Upper lobe of left lung (tissue), 6 donors: ENCODE data around the gene USP31. TPM values are rescaled to one million over a fixed set of nuclear protein-coding genes. Genes with fewer than 3 reads are reported as not detected.
A peak's percentile ranks its signal among the peaks of the same experiment; 100 is the strongest.

ENCODE experiments used
- ATAC-seq, 2 donors: fragments of 200-7000 bp; cut with Tn5 transposase; one replicate each; pipeline ENCODE4 v1.9.1; 2022; ENCODE audit warnings: mild to moderate bottlenecking in 2 of 2, moderate library complexity in 2 of 2; ENCODE audit not compliant: low FRiP score in 2 of 2
- DNase-seq, 2 donors: peaks; one replicate each; pipeline ENCODE4 v3.0.0-alpha.2; 2019 to 2020
- H3K27ac ChIP-seq, 4 donors: fragments of 200-600 bp; sonication (generic); one replicate each; pipeline ENCODE4 v1.5.1; 2016 to 2019
- H3K27me3 ChIP-seq, 4 donors: fragments of 200-600 bp; sonication (generic); one replicate each; pipeline ENCODE4 v1.5.1; 2017 to 2019
- H3K36me3 ChIP-seq, 4 donors: fragments of 200-600 bp; sonication (generic); one replicate each; pipeline ENCODE4 v1.5.1; 2016 to 2019
- H3K4me1 ChIP-seq, 4 donors: fragments of 200-600 bp; sonication (generic); one replicate each; pipeline ENCODE4 v1.5.1; 2018 to 2019
- H3K4me3 ChIP-seq, 4 donors: fragments of 200-600 bp; sonication (generic); one replicate each; pipeline ENCODE4 v1.5.1; 2017 to 2019; ENCODE audit warnings: mild to moderate bottlenecking in 2 of 4, moderate library complexity in 1 of 4
- H3K9me3 ChIP-seq, 4 donors: fragments of 200-600 bp; sonication (generic); one replicate each; pipeline ENCODE4 v1.5.1; 2018 to 2019
- CTCF ChIP-seq, 6 experiments: fragments of 450-650 bp in 4 of 6; fragments of 200-600 bp in 2 of 6; sonication (generic) in 2 of 6; IDR thresholded peaks; one replicate each; pipeline ENCODE4 v1.5.1; 2016 to 2019; ENCODE audit warnings: antibody characterized with exemption in 6 of 6
- EP300 ChIP-seq, 4 donors: sonication (generic); formaldehyde crosslinking; IDR thresholded peaks; one replicate each; pipeline ENCODE4 v1.5.1; 2017; ENCODE audit warnings: antibody characterized with exemption in 4 of 4, control low read depth in 2 of 4
- POLR2A ChIP-seq, 4 donors: fragments of 450-650 bp; IDR thresholded peaks; one replicate each; pipeline ENCODE4 v1.5.1; 2016 to 2017; ENCODE audit warnings: antibody characterized with exemption in 4 of 4, mild to moderate bottlenecking in 2 of 4
- POLR2AphosphoS5 ChIP-seq, 2 donors: sonication (generic); formaldehyde crosslinking; IDR thresholded peaks; one replicate each; pipeline ENCODE4 v1.5.1; 2017; ENCODE audit warnings: antibody characterized with exemption in 2 of 2
- WGBS, 2 donors: methylation state at CpG; one replicate each; pipeline ENCODE4 v1.1.5; 2017 to 2018; 5-methylcytosine and 5-hydroxymethylcytosine counted together
- total RNA-seq, 6 donors: library from RNA; depleted of rRNA in 4 of 6; stranded (reverse); fragments of >200 nt in 4 of 6; gene quantifications; one replicate each; pipeline versions ENCODE4 v1.1.0 to v1.2.1, GENCODE V29; 2016 to 2021
- donor health status: DM: no; HTN: no; CAD: no; lungs with moderate emphysema.
- donor health status: DM: no; HTN: yes; CAD: no; lungs with severe emphysema.

The USP31 gene
- total RNA-seq, 6 donors from 2014 or later, result 8.8 to 20.2 (median 15.0) TPM

GRCh38 chr16:23181506-23181905 lies 32.3 kb upstream of the USP31 start:
- no peak for ATAC-seq
- H3K27me3 ChIP-seq, result peaks cover 0 to 11% (median 9%) of the 10 kb centered on the region in 4 donors
- H3K9me3 ChIP-seq, result no peaks in the 10 kb centered on the region
- DNase-seq, result no peak
- H3K27ac ChIP-seq, result no peak overlapping the region
- peaks cover 13 to 17% (median 14%) of the 10 kb centered on the region in 4 donors for H3K4me1 ChIP-seq
- TF ChIP-seq EP300 (IDR thresholded peaks at IDR 0.05) (no peak), POLR2AphosphoS5 (IDR thresholded peaks at IDR 0.05) (no peak), POLR2A (IDR thresholded peaks at IDR 0.05) (no peak), CTCF (IDR thresholded peaks at IDR 0.05) (no peak)
- WGBS, 2 donors, result 84 to 89% methylated on average over 4 of the region's 4 CpGs
- H3K4me3 ChIP-seq, result no peak overlapping the region
- H3K36me3 ChIP-seq, result no peaks in the 10 kb centered on the region

- TF ChIP-seq POLR2A (IDR thresholded peaks at IDR 0.05) (no peak), EP300 (IDR thresholded peaks at IDR 0.05) (no peak), CTCF (IDR thresholded peaks at IDR 0.05) (no peak), POLR2AphosphoS5 (IDR thresholded peaks at IDR 0.05) (no peak)
- no peaks in the 10 kb centered on the region for H3K27me3 ChIP-seq
Measured at GRCh38 chr16:23175651-23176050, 26.4 kb upstream of the USP31 start.

GRCh38 chr16:23174622-23175021 lies 25.4 kb upstream of the USP31 start:
- no peaks in the 10 kb centered on the region for H3K36me3 ChIP-seq
- ATAC-seq (no peak), DNase-seq (no peak)
- H3K9me3 ChIP-seq, result no peaks in the 10 kb centered on the region
- no peak overlapping the region for H3K27ac ChIP-seq
- no peaks in the 10 kb centered on the region for H3K27me3 ChIP-seq
- TF ChIP-seq POLR2A (IDR thresholded peaks at IDR 0.05) (no peak), POLR2AphosphoS5 (IDR thresholded peaks at IDR 0.05) (no peak), CTCF (IDR thresholded peaks at IDR 0.05) (no peak), EP300 (IDR thresholded peaks at IDR 0.05) (no peak)
- 38 to 55% methylated on average over 2 of the region's 2 CpGs for WGBS, 2 donors
- H3K4me3 ChIP-seq, result no peak overlapping the region
- H3K4me1 ChIP-seq, result no peaks in the 10 kb centered on the region

More at GRCh38 chr16:23175651-23176050, 26.4 kb upstream of the USP31 start:
- H3K4me1 ChIP-seq, result no peaks in the 10 kb centered on the region
- ATAC-seq (no peak), DNase-seq (no peak)
- no peak overlapping the region for H3K27ac ChIP-seq
- H3K36me3 ChIP-seq, result no peaks in the 10 kb centered on the region
- H3K9me3 ChIP-seq, result no peaks in the 10 kb centered on the region
- no peak overlapping the region for H3K4me3 ChIP-seq

- Histone ChIP-seq H3K36me3 (no peaks in the 10 kb centered on the region), H3K4me3 (no peak overlapping the region), H3K27ac (no peak overlapping the region), H3K27me3 (no peaks in the 10 kb centered on the region), H3K4me1 (no peaks in the 10 kb centered on the region), H3K9me3 (no peaks in the 10 kb centered on the region)
- TF ChIP-seq POLR2A (IDR thresholded peaks at IDR 0.05) (no peak), POLR2AphosphoS5 (IDR thresholded peaks at IDR 0.05) (no peak), CTCF (IDR thresholded peaks at IDR 0.05) (no peak), EP300 (IDR thresholded peaks at IDR 0.05) (no peak)
- no peak for ATAC-seq
- 73 to 86% methylated on average over 3 of the region's 3 CpGs for WGBS, 2 donors
- DNase-seq, result no peak
Measured at GRCh38 chr16:23172994-23173393, 23.7 kb upstream of the USP31 start.

GRCh38 chr16:23172583-23172982 lies 23.3 kb upstream of the USP31 start:
- Histone ChIP-seq H3K36me3 (no peaks in the 10 kb centered on the region), H3K9me3 (no peaks in the 10 kb centered on the region), H3K4me1 (no peaks in the 10 kb centered on the region), H3K4me3 (no peak overlapping the region), H3K27me3 (no peaks in the 10 kb centered on the region), H3K27ac (no peak overlapping the region)
- WGBS, 2 donors, result 36 to 48% methylated on average over 7 of the region's 7 CpGs
- ATAC-seq, result no peak
- TF ChIP-seq POLR2AphosphoS5 (IDR thresholded peaks at IDR 0.05) (no peak), CTCF (IDR thresholded peaks at IDR 0.05) (no peak)
- DNase-seq, result peak in 1 of 2 donors; percentile 36
